ENCODE data around the gene ENG. TPM values are rescaled to one million over a fixed set of nuclear protein-coding genes. Genes with fewer than 3 reads are reported as not detected.
"Not testable (repeated sequence)": the region's sequence is repeated elsewhere in the genome, so short reads cannot be mapped to it uniquely, and the experiment has no call there.

Gene ENG
- total RNA-seq, 1 experiment from 2014 or later, result 12.9 TPM

- no peak for DNase-seq (ENCODE audit: extremely low read depth, low read depth)
Measured at GRCh38 chr9:127846443-127847177, 7.8 kb downstream of the ENG start.

- DNase-seq (ENCODE audit: extremely low read depth, low read depth), result not testable (repeated sequence)
Measured at GRCh38 chr9:127845619-127846018, 8.8 kb downstream of the ENG start.

- DNase-seq (ENCODE audit: extremely low read depth, low read depth), result no peak
Measured at GRCh38 chr9:127844821-127845359, 9.6 kb downstream of the ENG start.

- DNase-seq (ENCODE audit: extremely low read depth, low read depth), result no peak
Measured at GRCh38 chr9:127841087-127841835, 13.2 kb downstream of the ENG start.

- DNase-seq (ENCODE audit: extremely low read depth, low read depth), result no peak
Measured at GRCh38 chr9:127838375-127839078, 15.9 kb downstream of the ENG start.

- no peak for DNase-seq (ENCODE audit: extremely low read depth, low read depth)
Measured at GRCh38 chr9:127837346-127837745, 17.1 kb downstream of the ENG start.

GRCh38 chr9:127836561-127836960 is 17.9 kb downstream of the ENG start:
- not testable (repeated sequence) for DNase-seq (ENCODE audit: extremely low read depth, low read depth)

- no peak for DNase-seq (ENCODE audit: extremely low read depth, low read depth)
Measured at GRCh38 chr9:127835991-127836516, 18.4 kb downstream of the ENG start.

GRCh38 chr9:127833555-127833954 is 20.9 kb downstream of the ENG start:
- DNase-seq (ENCODE audit: extremely low read depth, low read depth), result no peak

GRCh38 chr9:127832248-127832647 is 22.2 kb downstream of the ENG start:
- DNase-seq (ENCODE audit: extremely low read depth, low read depth), result no peak

GRCh38 chr9:127829205-127829906 is 25.1 kb downstream of the ENG start:
- no peak for DNase-seq (ENCODE audit: extremely low read depth, low read depth)

GRCh38 chr9:127828262-127829031 is 26.0 kb downstream of the ENG start:
- no peak for DNase-seq (ENCODE audit: extremely low read depth, low read depth)

- no peak for DNase-seq (ENCODE audit: extremely low read depth, low read depth)
Measured at GRCh38 chr9:127826253-127826913, 28.1 kb downstream of the ENG start.

- DNase-seq (ENCODE audit: extremely low read depth, low read depth), result no peak
Measured at GRCh38 chr9:127825319-127826051, 29.0 kb downstream of the ENG start.

- no peak for DNase-seq (ENCODE audit: extremely low read depth, low read depth)
Measured at GRCh38 chr9:127822108-127822507, 32.4 kb downstream of the ENG start.

- DNase-seq (ENCODE audit: extremely low read depth, low read depth), result no peak
Measured at GRCh38 chr9:127818574-127818973, 35.9 kb downstream of the ENG start.

GRCh38 chr9:127817881-127818434 is 36.5 kb downstream of the ENG start:
- no peak for DNase-seq (ENCODE audit: extremely low read depth, low read depth)

GRCh38 chr9:127816728-127817127 is 37.7 kb downstream of the ENG start:
- DNase-seq (ENCODE audit: extremely low read depth, low read depth), result no peak
